GM03348 (cell line): ENCODE results near the gene PASK.

Experiments
- DNase-seq: peaks from one replicate; pipeline ENCODE4 v3.0.0; 2012; ENCODE audit warnings: low spot score

Gene PASK

GRCh38 chr2:241065355-241065803 lies 83.9 kb downstream of the PASK start:
- no peak for DNase-seq

- DNase-seq, result no peak
These were observed 84.4 kb downstream of the PASK start for GRCh38 chr2:241064802-241065354.

GRCh38 chr2:241064008-241064801 lies 85.1 kb downstream of the PASK start:
- peak; percentile 32 for DNase-seq

- DNase-seq, result peak; percentile 18
These were observed 85.7 kb downstream of the PASK start for GRCh38 chr2:241063587-241063986.

- peak; percentile 7 for DNase-seq
These were observed 86.2 kb downstream of the PASK start for GRCh38 chr2:241063093-241063551.

- no peak for DNase-seq
These were observed 86.7 kb downstream of the PASK start for GRCh38 chr2:241062389-241063092.

GRCh38 chr2:241061275-241061674 lies 88.0 kb downstream of the PASK start:
- peak; percentile 7 for DNase-seq
